Hematopoietic multipotent progenitor cell treated with erythropoietin and hydrocortisone succinate and interleukin-3 and kit ligand, for 15 days (in vitro differentiated cells): Measurements from ENCODE around the gene LMTK2.

ENCODE experiments used
- DNase-seq: peaks from one replicate; pipeline ENCODE4 v3.0.0-alpha.2; 2015; ENCODE audit warnings: low spot score

The LMTK2 gene

GRCh38 chr7:98203261-98203963 lies 96.8 kb downstream of the LMTK2 start:
- DNase-seq, result no peak

- DNase-seq, result no peak
Observed at GRCh38 chr7:98203964-98204605, 97.4 kb downstream of the LMTK2 start.

GRCh38 chr7:98204670-98205069 lies 98.0 kb downstream of the LMTK2 start:
- DNase-seq, result no peak

- no peak for DNase-seq
Observed at GRCh38 chr7:98205162-98205845, 98.6 kb downstream of the LMTK2 start.

GRCh38 chr7:98206451-98207330 lies 100.0 kb downstream of the LMTK2 start:
- no peak for DNase-seq

- DNase-seq, result no peak
Observed at GRCh38 chr7:98209166-98209920, 102.7 kb downstream of the LMTK2 start.

- DNase-seq, result no peak
Observed at GRCh38 chr7:98210513-98211220, 104.0 kb downstream of the LMTK2 start.

GRCh38 chr7:98211221-98211675 lies 104.6 kb downstream of the LMTK2 start, which contains the start of gene BHLHA15:
Gene BHLHA15, plus strand, starts transcription at chr7:98211439. Its CDS starts 871 bp downstream, at chr7:98212310.
- no peak for DNase-seq

GRCh38 chr7:98211676-98212531 lies 105.2 kb downstream of the LMTK2 start:
- no peak for DNase-seq

GRCh38 chr7:98212532-98213041 lies 105.9 kb downstream of the LMTK2 start:
- no peak for DNase-seq

- no peak for DNase-seq
Observed at GRCh38 chr7:98213296-98213887, 106.7 kb downstream of the LMTK2 start.

GRCh38 chr7:98213888-98214810 lies 107.5 kb downstream of the LMTK2 start:
- no peak for DNase-seq

- DNase-seq, result no peak
Observed at GRCh38 chr7:98214811-98215321, 108.2 kb downstream of the LMTK2 start.

GRCh38 chr7:98215561-98216495 lies 109.2 kb downstream of the LMTK2 start:
- DNase-seq, result no peak

- no peak for DNase-seq
Observed at GRCh38 chr7:98216941-98217622, 110.4 kb downstream of the LMTK2 start.
